ENCODE measurements around the gene S1PR4.
"Not testable (repeated sequence)": the region's sequence is repeated elsewhere in the genome, so short reads cannot be mapped to it uniquely, and the experiment has no call there.

S1PR4 gene

DNA sequence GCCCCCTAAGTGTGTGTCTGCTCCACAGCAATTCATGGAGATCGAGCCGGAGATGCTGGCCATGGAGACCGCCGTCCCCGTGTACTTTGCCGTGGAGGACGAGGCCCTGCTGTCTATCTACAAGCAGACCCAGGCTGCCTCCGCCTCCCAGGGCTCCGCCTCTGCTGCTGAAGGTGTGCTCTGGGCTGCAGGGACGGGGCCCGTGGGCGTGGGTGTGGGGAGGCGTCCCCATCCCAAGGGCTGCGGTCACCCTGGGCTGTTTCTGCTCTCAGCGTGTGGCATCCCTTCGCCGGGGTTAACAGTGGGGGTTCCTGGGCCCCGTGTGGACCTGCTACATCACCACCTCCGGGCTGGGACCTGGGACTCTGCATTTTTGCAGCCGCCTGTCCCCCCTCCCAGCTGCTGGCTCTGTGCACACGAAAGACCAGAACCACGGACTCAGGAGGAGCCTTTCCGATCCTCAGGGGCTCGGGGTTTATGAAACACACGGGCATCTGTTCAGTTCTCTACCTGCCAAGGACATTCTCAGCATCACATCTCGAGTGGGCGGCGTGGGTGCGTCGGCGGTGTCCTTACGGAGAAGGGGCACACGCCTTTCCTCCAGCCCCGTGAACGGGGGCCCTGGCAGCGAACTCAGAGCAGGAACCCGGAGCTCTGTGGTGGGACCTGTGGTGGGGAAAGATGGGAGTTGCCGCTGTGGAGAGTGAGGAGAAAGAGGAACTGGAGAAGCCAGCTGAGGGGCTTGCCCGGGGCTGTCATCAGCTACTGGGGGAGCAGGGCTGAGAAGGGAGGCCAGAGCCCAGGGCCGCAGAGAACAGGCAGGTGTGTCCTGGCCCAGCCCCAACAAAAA lies 14.9 kb downstream of the S1PR4 start:
- H3K9ac ChIP-seq (ENCODE audit: low read depth, low read length), result no peak overlapping the region
- H3K9me3 ChIP-seq (replicated peaks; ENCODE audit: low read length), result no peaks in the 10 kb centered on the region
- H3K4me1 ChIP-seq (ENCODE audit: control insufficient read depth, insufficient read depth, low read length), result no peaks in the 10 kb centered on the region
- H3K4me2 ChIP-seq (ENCODE audit: low read length), result no peak overlapping the region
- H3K36me3 ChIP-seq (ENCODE audit: insufficient read depth, low read length), result peaks cover 21% of the 10 kb centered on the region
- H3K4me3 ChIP-seq (ENCODE audit: low read length), result no peak overlapping the region
- no peaks in the 10 kb centered on the region for H3K27me3 ChIP-seq (ENCODE audit: control insufficient read depth, insufficient read depth, low read length)

DNA sequence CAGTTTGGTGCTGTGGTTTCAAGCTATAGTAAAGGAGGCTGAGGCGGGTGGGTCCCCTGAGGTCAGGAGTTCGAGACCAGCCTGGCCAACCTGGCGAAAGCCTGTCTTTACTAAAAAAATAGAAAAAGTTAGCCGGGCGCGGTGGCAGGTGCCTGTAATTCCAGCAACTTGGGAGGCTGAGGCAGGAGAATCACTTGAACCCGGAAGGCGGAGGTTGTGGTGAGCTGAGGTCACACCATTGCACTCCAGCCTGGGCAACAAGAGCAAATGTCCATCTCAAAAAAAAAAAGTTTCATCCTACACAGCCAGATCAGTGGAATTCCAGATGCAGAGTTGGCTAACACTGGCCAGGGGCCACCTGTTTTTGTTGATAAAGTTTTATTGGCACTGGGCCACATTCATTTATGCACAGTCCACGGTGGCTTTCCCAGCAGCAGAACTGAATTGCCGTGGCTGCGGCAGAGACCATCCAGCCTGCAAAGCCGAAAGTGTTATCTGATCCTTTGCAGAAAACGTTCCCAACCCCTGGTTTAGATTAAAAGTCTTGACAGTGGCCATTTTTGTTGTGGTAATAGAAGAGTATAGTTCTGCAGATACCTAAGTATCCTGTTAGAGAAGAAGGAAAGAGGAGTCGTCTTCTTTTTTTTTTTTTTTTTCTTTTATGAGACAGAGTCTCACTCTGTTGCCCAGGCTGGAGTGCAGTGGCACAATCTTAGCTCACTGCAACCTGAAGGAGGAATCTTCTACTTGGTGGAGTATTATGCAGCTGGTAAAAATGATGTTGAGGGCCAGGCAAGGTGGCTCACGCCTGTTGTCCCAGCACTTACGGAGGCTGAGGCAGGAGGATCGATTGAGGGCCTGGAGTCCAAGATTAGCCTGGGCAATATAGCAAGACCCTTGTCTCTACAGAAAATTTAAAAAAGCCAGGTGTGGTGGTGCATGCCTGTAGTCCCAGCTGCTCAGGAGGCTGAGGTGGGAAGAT lies 15.8 kb downstream of the S1PR4 start:
- H3K9me3 ChIP-seq (replicated peaks; ENCODE audit: low read length), result no peaks in the 10 kb centered on the region
- no peak overlapping the region for H3K9ac ChIP-seq (ENCODE audit: low read depth, low read length)
- H3K4me2 ChIP-seq (ENCODE audit: low read length), result no peak overlapping the region
- no peak overlapping the region for H3K4me3 ChIP-seq (ENCODE audit: low read length)
- H3K27me3 ChIP-seq (ENCODE audit: control insufficient read depth, insufficient read depth, low read length), result no peaks in the 10 kb centered on the region
- H3K36me3 ChIP-seq (ENCODE audit: insufficient read depth, low read length), result peaks cover 19% of the 10 kb centered on the region
- H3K4me1 ChIP-seq (ENCODE audit: control insufficient read depth, insufficient read depth, low read length), result no peaks in the 10 kb centered on the region

DNA sequence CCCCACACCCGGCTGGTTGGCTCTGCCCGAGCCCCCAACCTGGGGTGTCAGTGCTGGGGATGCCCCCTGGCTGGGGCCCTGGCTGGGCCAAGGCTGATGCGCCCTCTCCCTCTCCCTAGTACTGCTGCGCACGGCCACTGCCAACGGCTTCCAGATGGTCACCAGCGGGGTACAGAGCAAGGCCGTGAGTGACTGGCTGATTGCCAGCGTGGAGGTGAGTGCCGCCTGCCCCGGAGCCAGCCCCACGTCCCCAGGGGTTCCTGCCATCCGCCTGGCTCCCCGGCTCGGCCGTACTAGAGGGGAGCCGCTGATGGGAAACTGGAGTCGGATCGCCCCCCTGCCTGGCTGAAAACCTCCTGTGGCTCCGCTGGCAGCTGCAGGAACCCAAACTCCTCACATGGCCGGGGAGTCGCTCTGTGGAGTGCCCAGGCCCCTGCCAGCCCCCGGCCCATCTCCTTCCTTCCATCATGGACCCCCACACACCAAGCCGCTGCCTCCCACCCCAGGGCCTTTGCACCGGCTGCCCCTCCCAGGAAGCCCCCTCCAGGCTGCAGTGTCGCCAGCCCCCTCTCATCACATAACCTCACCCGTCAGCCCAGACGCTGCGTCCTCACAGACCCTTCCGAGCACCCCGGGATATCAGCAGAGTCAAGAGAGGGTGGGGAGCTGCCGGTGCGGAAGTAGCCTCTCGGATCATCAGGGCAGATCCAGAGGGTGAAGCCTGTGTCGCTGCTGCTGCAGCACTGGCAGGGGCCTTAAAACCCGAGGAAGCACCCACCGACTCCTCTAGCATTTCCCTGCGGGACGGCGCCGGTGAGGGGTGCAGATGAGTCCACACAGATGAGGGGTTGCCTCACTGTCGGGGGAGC lies 17.7 kb downstream of the S1PR4 start:
- H3K4me3 ChIP-seq (ENCODE audit: low read length), result no peak overlapping the region
- H3K4me1 ChIP-seq (ENCODE audit: control insufficient read depth, insufficient read depth, low read length), result no peaks in the 10 kb centered on the region
- no peak overlapping the region for H3K9ac ChIP-seq (ENCODE audit: low read depth, low read length)
- no peak overlapping the region for H3K4me2 ChIP-seq (ENCODE audit: low read length)
- no peaks in the 10 kb centered on the region for H3K9me3 ChIP-seq (replicated peaks; ENCODE audit: low read length)
- no peaks in the 10 kb centered on the region for H3K27me3 ChIP-seq (ENCODE audit: control insufficient read depth, insufficient read depth, low read length)
- peaks cover 16% of the 10 kb centered on the region for H3K36me3 ChIP-seq (ENCODE audit: insufficient read depth, low read length)

DNA sequence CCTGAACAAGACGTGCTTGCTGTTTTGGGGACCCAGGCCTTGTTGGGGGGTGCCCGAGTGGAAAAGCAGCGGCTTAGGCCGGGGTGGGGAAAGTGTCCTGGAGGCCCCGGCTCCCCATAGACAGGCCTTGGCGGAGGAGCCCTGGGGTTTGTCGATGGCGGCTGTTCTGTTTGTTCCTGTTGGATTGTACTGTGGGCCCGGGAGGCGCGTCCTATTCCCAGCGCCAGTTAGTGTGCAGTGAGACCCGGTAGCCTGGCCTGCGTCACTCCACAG lies 18.3 kb downstream of the S1PR4 start:
- Histone ChIP-seq H3K36me3 (ENCODE audit: insufficient read depth, low read length) (peaks cover 16% of the 10 kb centered on the region), H3K9me3 (replicated peaks; ENCODE audit: low read length) (no peaks in the 10 kb centered on the region), H3K4me2 (ENCODE audit: low read length) (no peak overlapping the region), H3K27me3 (ENCODE audit: control insufficient read depth, insufficient read depth, low read length) (no peaks in the 10 kb centered on the region), H3K4me3 (ENCODE audit: low read length) (no peak overlapping the region), H3K4me1 (ENCODE audit: control insufficient read depth, insufficient read depth, low read length) (no peaks in the 10 kb centered on the region), H3K9ac (ENCODE audit: low read depth, low read length) (no peak overlapping the region)

DNA sequence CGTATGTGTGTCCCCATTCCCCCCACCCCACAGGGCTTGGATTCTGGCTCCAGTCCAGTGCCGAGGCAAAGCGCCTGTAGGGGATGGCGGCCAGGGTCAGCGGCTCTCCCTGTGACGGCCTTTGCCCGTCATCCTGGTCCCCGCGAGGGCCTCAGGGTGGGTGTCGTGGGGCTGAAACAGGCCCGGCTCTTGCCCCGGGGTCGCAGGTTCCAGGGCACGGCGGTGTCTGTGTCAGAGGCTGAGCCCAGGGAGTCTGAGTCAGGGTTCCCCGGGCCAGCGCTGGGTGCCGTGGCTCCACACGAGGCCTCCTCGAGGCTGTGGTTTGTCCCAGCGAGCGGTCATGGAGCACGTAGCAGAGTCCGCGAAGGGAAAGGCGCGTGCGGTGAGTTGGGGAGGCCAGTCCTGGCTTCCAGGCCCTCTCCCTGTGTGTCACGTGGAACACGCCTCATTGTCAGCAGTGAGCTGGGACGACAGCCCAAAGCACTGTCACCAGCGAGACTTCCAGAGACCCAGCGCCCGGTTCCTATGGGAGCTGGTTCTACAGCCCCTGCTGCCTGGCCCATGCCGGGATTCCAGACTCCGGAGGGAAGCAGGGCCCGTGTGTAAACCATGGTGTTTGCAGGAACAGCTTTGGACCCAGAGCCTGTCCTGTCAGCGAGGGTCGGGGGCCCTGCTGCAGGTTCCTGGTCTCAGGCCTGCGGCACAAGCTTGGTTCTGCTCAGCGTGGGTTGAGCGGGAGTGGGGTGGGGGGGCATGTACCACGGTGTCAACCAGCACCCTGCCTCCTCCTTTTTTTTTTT lies 20.5 kb downstream of the S1PR4 start:
- Histone ChIP-seq H3K9me3 (replicated peaks; ENCODE audit: low read length) (no peaks in the 10 kb centered on the region), H3K4me2 (ENCODE audit: low read length) (no peak overlapping the region), H3K27me3 (ENCODE audit: control insufficient read depth, insufficient read depth, low read length) (no peaks in the 10 kb centered on the region), H3K4me1 (ENCODE audit: control insufficient read depth, insufficient read depth, low read length) (no peaks in the 10 kb centered on the region), H3K9ac (ENCODE audit: low read depth, low read length) (no peak overlapping the region), H3K4me3 (ENCODE audit: low read length) (no peak overlapping the region), H3K36me3 (ENCODE audit: insufficient read depth, low read length) (peaks cover 12% of the 10 kb centered on the region)

DNA sequence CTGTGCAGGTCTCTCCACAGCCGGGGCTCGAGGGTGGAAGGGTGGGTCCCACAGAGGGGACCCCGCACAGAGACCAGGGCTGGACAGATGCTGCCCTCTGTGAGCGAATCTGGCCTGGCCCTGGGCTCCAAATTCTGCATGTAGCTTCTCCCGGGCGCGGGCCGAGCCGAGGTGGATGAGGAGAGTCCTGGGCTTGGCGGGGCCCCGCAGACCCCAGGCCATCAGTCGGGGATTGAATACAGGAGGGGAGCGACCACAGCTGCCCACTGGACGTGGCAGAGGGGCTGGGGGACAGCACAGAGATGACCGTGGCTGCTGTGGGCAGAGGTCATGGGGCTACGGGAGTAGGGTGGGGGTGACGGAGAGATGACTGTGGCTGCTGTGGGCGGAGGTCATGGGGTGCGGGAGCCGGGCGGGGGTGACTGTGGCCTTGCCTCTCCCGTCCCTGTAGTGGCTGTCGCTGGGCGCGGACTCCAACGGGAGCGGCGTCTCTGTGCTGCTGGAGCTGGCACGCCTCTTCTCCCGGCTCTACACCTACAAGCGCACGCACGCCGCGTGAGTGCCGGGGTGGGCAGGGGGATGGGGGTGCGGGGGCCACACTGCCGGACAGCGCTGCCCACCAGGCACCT lies 22.6 kb downstream of the S1PR4 start:
- no peaks in the 10 kb centered on the region for H3K9me3 ChIP-seq (replicated peaks; ENCODE audit: low read length)
- H3K4me2 ChIP-seq (ENCODE audit: low read length), result no peak overlapping the region
- no peak overlapping the region for H3K9ac ChIP-seq (ENCODE audit: low read depth, low read length)
- H3K36me3 ChIP-seq (ENCODE audit: insufficient read depth, low read length), result peaks cover 16% of the 10 kb centered on the region
- H3K4me1 ChIP-seq (ENCODE audit: control insufficient read depth, insufficient read depth, low read length), result no peaks in the 10 kb centered on the region
- H3K4me3 ChIP-seq (ENCODE audit: low read length), result no peak overlapping the region
- H3K27me3 ChIP-seq (ENCODE audit: control insufficient read depth, insufficient read depth, low read length), result no peaks in the 10 kb centered on the region

DNA sequence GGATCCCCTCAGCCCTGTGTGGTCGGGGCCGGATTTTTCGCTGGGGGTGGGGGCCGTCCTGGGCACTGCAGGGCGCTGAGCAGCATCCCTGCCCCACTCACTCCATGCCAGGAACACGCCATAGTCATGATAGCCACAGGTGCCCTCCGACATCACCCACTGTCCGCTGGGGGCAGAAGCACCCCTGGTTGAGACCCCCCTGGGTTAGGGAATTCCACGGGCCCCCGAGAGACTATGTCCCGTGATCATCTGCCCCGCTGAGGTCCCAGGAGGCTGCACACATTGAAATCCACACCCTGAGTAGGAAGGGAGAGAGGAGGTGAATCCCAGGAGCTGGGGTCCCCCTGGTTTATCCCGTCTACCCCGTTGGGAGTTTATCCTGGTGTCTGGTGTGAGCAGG lies 23.3 kb downstream of the S1PR4 start:
- Histone ChIP-seq H3K4me2 (ENCODE audit: low read length) (no peak overlapping the region), H3K9me3 (replicated peaks; ENCODE audit: low read length) (no peaks in the 10 kb centered on the region), H3K9ac (ENCODE audit: low read depth, low read length) (no peak overlapping the region), H3K36me3 (ENCODE audit: insufficient read depth, low read length) (peaks cover 20% of the 10 kb centered on the region), H3K4me1 (ENCODE audit: control insufficient read depth, insufficient read depth, low read length) (no peaks in the 10 kb centered on the region), H3K27me3 (ENCODE audit: control insufficient read depth, insufficient read depth, low read length) (no peaks in the 10 kb centered on the region), H3K4me3 (ENCODE audit: low read length) (no peak overlapping the region)

DNA sequence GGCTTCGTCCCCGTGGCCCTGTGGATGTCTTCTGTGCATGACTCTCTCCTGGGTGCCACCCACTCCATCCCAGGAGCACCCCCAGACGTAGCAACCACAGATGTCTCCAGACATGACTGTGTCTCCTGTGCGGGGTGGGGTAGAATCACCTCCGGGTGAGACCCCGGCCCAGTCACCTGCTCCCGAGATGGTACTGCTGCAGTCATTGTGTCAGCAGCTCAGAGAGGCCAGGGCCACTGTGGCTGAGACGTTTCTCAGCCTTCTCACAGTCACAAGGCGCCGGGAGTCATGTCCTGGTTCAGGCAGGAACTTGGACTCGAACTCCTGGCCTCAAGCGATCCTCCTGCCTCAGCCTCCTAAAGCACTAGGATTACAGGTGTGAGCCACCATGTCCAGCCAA lies 23.8 kb downstream of the S1PR4 start:
- peaks cover 24% of the 10 kb centered on the region for H3K36me3 ChIP-seq (ENCODE audit: insufficient read depth, low read length)
- H3K27me3 ChIP-seq (ENCODE audit: control insufficient read depth, insufficient read depth, low read length), result no peaks in the 10 kb centered on the region
- no peak overlapping the region for H3K4me3 ChIP-seq (ENCODE audit: low read length)
- H3K9me3 ChIP-seq (replicated peaks; ENCODE audit: low read length), result no peaks in the 10 kb centered on the region
- no peaks in the 10 kb centered on the region for H3K4me1 ChIP-seq (ENCODE audit: control insufficient read depth, insufficient read depth, low read length)
- no peak overlapping the region for H3K4me2 ChIP-seq (ENCODE audit: low read length)
- no peak overlapping the region for H3K9ac ChIP-seq (ENCODE audit: low read depth, low read length)

DNA sequence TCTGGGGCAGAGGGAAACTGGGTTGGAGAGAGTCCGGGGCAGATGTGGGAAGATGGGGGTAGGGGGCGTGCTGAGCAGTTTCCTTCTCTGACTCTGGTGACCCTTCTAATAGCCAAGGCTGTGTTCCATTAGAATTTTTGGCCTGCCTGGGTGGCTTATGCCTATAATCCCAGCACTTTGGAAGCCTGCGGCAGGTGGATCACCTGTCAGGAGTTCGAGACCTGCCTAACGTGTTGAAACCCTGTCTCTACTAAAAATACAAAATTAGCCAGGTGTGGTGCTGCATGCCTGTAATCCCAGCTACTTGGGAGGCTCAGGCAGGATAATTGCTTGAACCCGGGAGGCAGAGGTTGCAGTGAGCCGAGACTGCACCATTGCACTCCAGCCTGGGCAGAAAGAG lies 24.3 kb downstream of the S1PR4 start:
- not testable (repeated sequence) for H3K9me3 ChIP-seq (replicated peaks; ENCODE audit: low read length); H3K27me3 ChIP-seq (ENCODE audit: control insufficient read depth, insufficient read depth, low read length); H3K9ac ChIP-seq (ENCODE audit: low read depth, low read length); H3K4me1 ChIP-seq (ENCODE audit: control insufficient read depth, insufficient read depth, low read length); H3K4me3 ChIP-seq (ENCODE audit: low read length); H3K4me2 ChIP-seq (ENCODE audit: low read length)
- H3K36me3 ChIP-seq (ENCODE audit: insufficient read depth, low read length), result peaks cover 30% of the 10 kb centered on the region

DNA sequence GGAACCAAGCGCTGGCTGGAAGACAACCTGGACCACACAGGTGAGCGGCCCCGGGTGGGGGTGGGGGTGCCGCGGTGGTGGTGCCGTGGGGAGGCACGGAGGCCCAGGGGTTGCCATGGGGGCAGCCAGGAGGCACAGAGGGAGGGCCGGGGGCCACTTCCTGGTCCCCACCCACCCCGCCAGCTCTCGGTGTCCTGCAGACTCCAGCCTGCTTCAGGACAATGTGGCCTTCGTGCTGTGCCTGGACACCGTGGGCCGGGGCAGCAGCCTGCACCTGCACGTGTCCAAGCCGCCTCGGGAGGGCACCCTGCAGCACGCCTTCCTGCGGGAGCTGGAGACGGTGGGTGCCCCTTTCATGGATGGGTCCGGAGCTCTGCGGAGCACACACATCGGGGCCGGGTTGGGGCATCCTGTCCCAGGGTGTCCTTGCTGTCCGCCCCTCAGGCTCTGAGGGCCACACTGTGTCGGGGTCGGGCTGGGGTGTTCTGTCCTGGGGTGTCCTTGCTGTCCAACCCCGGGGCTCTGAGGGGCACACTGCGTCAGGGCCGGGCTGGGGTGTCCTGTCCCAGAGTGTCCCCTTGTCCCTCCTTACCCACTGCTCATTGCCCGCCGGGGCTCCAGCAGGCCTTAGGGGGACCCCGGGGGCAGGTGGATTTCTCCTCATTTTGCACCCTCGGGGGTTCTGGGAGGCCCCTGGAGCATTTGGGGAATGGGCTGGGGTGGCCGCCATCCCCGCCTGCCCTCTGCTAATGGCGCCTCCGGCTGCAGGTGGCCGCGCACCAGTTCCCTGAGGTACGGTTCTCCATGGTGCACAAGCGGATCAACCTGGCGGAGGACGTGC lies 25.5 kb downstream of the S1PR4 start:
- H3K27me3 ChIP-seq (ENCODE audit: control insufficient read depth, insufficient read depth, low read length), result no peaks in the 10 kb centered on the region
- H3K9me3 ChIP-seq (replicated peaks; ENCODE audit: low read length), result no peaks in the 10 kb centered on the region
- no peaks in the 10 kb centered on the region for H3K4me1 ChIP-seq (ENCODE audit: control insufficient read depth, insufficient read depth, low read length)
- H3K4me3 ChIP-seq (ENCODE audit: low read length), result no peak overlapping the region
- no peak overlapping the region for H3K9ac ChIP-seq (ENCODE audit: low read depth, low read length)
- no peak overlapping the region for H3K4me2 ChIP-seq (ENCODE audit: low read length)
- peaks cover 39% of the 10 kb centered on the region for H3K36me3 ChIP-seq (ENCODE audit: insufficient read depth, low read length)

Measured in skeletal muscle satellite cell (primary cell).